ENCODE measurements around the gene MAPK8IP2.
A peak's percentile ranks its signal among the peaks of the same experiment; 100 is the strongest.
"Not testable (repeated sequence)": the region's sequence is repeated elsewhere in the genome, so short reads cannot be mapped to it uniquely, and the experiment has no call there.

MAPK8IP2 gene

DNA sequence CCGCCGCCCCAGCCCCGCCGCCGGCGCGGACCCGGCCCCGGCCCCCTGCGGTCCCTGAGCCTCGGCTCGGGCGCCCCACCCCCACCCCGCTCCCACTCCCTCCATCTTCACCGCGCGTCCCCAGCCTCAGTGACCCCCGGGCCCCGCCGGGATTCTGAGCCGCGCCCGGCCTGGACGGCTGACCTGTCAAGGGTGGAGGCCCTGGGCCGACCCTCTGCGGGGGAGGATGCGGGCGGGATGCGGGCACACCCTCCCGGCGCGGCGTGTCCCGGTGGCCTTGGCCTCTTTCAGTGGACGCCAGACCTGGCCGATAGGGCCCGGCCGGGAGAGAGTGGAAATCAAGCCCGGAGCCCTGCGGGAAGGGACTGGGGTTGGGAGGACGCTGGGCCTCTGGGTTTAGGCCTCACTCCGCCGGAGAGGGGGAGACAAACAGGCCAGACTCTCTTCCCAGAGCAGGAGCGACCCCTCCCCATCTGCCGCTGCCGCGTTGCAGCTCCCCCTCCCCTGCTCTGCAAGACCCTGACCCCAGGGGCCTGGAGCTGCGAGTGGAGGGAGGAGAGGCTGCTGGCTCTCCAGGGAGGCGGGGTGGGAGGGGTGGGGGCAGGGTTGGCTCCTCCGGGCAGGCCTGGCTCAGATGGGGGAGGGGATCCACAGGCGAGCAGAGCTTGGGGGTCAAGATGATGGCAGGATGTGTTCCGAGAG is 525 bp downstream of the MAPK8IP2 start:
- no peak for DNase-seq

DNA sequence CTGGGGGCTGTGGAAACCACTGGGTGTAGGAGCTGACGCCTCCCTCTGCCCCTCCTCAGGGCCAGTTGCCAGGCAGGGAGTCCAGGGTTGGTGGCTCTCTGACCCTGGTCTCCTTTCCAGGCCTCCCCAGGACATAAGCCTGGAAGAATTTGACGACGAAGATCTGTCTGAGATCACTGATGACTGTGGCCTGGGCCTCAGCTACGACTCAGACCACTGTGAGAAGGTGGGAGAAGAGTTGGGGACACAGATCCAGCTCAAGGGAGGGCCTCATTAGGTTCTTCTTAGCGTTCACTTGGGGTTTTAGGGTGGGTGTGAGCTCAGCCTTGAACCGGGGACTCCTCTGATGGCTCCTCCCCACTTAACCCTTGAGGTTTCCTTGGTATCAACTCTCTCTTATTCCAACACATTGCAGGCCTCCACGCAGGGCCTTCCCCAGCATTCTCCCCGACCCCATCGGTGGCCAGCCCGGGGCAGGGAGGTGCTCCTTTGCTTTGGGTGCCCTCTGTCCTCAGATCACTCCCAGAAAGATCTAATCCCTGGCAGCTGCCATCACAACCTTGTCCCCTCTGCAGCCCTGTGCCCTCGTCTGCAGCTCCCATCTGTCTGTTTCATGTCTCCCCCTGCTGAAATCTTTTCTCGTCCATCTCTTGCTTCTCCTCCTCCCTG is 1.2 kb downstream of the MAPK8IP2 start:
- peak; percentile 44 for DNase-seq

DNA sequence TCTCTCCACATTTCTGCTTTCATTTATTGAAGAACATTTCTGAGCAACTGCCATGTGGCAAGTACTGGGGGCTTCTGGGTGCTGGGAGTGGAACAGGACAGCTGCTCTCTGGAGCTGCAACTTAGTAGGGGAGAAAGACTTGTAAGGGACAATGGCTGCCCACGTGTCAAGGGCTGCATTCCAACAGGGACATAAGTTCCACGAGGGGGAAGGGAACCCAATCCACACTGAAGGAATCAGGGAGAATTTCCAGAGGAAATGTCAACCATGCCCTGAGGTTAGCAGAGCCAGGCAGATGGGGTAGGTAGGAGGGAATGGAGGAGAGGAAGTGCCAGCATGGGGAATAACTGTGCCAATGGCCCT is 1.7 kb downstream of the MAPK8IP2 start:
- DNase-seq: no peak

DNA sequence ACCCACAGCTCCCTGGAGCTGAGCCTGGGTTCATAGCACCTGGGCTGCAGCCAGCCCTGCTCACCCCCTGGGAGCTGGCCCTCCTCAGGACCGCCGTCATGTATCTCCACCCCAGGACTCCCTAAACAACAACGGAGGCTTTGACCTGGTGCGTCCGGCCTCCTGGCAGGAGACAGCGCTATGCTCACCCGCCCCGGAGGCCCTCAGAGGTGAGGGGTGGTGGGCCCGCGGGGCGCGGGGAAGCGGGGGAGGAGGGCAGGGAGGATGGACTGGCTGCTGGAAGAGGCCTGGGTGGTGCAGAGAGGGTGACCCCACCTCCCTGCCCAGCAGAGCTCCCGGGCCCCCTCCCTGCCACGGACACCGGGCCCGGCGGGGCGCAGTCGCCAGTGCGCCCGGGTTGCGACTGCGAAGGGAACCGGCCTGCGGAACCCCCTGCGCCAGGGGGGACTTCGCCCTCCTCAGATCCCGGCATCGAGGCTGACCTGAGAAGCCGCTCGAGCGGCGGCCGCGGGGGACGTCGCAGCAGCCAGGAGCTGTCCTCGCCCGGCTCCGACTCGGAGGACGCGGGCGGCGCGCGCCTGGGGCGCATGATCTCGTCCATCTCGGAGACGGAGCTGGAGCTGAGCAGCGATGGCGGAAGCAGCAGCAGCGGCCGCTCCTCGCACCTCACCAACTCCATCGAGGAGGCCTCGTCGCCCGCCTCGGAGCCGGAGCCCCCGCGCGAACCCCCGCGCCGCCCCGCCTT is 3.1 kb downstream of the MAPK8IP2 start:
- no peak for DNase-seq

DNA sequence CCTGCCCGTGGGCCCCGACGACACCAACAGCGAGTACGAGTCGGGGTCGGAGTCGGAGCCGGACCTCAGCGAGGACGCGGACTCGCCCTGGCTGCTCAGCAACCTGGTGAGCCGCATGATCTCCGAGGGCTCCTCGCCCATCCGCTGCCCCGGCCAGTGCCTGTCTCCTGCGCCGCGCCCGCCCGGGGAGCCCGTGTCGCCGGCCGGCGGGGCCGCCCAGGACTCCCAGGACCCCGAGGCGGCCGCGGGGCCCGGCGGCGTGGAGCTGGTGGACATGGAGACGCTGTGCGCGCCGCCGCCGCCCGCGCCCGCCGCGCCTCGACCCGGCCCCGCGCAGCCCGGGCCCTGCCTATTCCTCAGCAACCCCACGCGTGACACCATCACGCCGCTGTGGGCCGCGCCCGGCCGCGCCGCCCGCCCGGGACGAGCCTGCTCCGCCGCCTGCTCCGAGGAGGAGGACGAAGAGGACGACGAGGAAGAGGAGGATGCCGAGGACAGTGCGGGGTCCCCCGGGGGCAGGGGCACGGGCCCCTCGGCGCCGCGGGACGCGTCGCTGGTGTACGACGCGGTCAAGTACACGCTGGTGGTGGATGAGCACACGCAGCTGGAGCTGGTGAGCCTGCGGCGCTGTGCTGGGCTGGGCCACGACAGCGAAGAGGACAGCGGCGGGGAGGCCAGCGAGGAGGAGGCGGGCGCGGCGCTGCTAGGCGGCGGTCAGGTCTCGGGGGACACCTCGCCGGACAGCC is 3.8 kb downstream of the MAPK8IP2 start:
- no peak for DNase-seq

DNA sequence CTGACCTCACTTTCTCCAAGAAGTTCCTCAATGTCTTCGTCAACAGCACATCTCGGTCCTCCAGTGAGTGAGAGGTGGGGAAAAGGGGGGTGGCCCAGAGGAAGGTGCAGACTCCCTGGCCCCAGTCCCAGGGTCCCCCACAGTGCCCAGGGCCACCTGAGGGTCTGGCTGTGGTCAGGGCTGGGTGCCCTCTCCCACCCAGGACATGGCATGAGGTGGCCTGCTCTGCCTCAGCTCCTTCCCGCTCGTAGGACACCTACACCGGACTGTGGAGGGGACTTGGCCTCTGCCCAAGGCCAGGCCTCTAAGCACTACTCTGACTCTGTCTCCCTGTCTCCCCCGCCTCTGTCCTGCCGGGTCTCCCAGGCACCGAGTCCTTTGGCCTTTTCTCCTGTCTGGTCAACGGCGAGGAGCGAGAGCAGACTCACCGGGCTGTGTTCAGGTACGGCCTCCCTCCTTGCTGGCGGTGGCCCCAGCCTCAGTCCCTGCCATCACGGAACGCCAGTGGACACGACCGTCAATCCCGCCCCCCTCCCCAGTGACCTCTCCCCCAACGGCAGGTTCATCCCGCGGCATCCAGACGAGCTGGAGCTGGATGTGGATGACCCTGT is 4.5 kb downstream of the MAPK8IP2 start:
- no peak for DNase-seq

DNA sequence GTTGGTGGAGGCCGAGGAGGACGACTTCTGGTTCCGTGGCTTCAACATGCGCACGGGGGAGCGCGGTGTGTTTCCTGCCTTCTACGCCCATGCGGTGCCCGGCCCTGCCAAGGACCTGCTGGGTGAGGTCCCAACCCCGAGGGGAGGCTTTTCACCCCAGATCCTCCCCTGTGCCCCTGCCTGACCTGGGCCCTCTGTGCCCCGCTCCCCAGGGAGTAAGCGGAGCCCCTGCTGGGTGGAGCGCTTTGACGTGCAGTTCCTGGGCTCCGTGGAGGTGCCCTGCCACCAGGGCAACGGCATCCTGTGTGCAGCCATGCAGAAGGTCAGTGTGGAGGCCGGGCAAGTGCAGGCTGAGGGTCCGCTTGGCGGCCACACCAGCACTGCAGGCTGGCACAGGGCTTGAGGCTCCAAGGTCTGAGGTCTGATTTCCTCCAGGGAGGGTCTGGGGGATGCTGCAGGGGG is 5.1 kb downstream of the MAPK8IP2 start:
- no peak for DNase-seq

DNA sequence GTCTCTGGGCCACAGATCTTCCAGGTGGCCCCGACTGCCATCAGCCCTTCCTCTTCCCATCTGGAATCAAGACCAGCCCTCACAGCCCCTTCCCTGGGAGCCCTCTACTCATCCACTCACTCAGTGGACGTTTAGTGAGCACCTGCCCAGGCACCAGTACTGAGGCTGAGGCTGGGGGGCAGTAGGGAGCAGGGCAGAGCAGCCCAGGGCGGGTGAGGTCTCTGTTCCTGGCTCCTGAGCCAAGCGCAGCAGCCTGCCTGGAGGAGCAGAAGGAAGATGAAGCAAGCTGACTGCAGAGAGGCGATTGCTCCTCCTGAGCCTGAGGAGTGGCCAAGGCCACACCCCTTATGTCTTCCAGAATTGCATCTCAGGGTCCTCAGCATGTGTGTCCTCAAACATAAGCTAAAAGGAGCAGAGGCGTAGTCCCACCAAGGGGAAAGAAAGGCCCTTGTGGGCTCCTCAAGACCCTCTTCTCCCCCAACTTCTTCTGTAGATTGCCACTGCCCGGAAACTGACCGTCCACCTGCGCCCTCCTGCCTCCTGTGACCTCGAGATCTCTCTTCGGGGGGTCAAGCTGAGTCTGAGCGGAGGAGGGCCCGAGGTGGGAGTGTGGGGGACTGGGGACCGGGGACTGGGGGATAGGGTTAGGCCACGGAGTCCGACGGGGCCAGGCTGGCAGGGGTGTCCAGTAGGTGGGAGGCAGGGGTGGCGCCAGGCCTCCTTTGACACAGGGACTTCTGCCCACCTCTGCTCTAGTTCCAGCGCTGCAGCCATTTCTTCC is 5.8 kb downstream of the MAPK8IP2 start:
- DNase-seq: no peak

DNA sequence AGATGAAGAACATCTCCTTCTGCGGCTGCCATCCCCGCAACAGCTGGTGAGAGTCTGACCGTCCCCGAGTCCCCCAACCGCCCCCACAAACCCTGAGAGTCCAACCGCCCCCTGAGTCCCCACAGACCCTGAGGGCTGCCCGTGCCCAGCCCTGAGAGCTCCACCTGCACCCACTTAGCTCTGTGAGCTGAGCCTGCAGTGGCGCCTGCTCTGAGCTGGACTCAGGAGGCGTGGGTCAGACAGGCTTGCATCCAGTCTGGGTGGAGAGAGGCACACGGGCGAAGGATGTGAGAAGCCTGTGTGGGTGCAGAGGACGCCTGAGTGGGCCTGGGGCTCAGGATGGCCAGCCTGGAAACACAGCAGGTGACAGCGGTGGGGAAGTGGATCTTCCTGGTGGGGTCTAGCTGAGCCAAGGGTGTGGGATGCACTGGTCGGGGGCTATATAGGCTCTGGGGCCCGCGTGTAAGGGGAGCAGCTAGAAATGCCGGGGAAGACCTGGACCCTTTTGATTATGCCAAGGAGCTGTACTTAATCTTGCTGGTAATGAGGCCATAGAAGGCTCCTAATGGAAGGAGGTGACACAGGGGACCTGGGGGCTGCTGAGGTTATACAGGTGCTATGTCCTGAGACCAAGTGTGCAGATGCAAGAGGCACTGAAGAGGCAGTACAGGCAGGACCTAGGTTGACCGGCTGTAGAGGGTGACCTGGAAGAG is 6.5 kb downstream of the MAPK8IP2 start:
- no peak for DNase-seq

DNA sequence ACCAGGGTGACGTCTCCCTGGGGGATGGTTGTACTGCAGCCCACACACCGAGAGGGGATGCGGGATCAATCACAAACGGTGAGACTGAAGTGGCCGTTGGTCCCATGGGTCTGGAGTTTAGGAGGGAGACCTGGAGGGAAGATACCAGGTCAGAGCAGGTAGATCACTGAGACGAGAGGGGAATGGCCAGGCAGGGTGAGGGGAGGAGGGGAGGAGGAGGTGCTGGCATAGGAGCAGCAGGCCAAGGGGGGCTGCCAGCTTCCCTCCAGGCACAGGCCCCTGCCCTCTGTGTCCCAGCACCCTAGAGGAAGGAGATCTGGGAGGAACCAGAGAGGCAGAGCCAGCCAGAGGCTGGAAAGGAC is 7.0 kb downstream of the MAPK8IP2 start:
- DNase-seq: no peak

DNA sequence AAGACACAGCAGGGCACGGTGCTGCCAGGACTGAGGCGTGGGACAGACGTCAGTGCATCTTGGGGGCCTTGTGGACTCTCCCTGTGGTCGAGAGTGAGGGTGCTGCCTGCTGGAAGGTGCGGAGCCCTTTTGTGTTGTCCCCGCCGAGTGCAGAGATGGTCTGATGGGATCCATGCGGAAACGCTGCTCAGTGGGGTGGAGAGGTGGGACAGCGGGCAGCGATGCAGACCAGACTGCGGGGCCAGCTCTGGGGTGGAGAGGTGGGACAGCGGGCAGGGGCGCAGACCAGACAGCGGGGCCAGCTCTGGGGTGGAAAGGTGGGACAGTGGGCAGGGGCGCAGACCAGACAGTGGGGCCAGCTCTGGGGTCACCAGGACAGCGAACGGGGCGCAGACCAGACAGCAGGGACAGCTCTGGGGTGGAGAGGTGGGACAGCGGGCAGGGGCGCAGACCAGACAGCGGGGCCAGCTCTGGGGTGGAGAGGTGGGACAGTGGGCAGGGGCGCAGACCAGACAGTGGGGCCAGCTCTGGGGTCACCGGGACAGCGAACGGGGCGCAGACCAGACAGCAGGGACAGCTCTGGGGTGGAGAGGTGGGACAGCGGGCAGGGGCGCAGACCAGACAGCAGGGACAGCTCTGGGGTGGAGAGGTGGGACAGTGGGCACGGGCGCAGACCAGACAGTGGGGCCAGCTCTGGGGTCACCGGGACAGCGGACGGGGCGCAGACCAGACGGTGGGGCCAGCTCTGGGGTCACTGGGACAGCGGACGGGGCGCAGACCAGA is 7.7 kb downstream of the MAPK8IP2 start:
- DNase-seq: not testable (repeated sequence)

DNA sequence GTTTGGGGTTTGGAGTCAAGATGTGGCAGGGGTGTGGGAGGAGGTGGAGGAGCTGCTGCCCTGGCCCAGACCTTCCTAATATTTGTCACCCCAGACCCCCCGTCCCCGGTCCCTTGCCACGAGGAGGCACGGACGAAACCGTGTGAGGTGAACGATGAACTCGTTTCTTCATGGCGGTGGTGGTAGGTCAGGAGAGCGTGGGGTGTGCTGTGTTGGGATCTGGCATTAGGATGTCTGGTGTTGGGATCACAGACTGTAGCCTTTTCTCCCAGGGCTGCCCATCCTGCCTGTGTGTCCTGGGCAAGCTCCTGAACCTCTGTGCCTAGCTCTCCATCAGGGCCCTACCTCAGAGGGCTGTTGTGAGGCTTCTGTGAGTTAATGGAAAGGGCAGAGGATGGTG is 8.4 kb downstream of the MAPK8IP2 start:
- no peak for DNase-seq

DNA sequence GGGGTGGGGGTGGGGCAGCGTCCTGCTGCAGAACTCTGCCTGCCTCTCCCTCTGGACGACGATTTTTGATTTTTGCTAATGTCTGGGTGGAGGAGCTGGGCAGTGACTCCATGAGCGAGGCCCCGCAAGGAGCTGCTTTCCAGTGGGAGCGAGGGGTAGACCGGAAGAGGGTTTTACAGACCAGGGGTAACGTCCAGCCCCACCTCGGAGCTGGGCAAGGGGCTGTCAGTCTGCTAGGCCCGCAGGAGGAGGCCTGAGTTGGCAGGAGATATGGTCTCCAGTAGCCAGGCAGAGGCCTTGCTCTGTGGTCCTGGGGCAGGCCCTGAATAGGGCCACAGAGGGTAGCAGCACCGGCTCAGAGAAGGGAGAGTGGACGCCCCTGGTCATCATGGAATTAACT is 9.0 kb downstream of the MAPK8IP2 start:
- no peak for DNase-seq

DNA sequence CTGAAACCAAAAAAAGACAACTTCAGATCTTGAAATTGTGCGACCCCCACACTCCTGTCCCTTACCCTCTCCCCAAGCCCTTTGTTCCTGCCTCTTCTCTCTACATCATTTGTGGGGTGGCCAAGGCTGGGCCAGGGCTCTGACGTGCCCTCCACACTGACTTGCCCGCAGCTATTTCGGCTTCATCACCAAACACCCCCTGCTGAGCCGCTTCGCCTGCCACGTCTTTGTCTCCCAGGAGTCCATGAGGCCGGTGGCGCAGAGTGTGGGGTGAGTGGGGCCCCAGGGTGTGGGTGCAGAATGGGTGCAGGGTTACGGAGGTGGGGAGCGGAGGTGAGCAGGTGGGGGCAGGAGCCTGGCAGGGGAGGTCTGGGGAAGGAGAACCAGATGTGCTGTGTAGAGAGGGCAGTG is 9.5 kb downstream of the MAPK8IP2 start:
- no peak for DNase-seq

DNA sequence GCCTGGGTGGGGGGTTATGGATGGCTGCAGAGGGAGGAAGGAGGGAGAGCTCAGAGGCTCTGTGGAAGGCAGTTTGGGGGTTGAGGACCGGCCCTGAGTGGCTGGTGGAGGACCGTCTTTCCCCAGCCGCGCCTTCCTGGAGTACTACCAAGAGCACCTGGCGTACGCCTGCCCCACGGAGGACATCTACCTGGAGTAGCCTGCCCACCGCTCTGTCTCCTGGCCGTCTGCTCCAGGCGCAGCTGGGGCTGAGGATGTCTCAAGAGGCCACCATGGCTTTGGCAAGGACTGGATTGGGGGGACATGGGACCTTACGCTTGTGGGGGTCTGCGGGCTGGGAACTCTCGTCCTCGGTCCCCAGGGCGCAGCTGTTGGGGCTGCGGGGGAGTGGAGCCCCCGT is 10.0 kb downstream of the MAPK8IP2 start:
- DNase-seq: no peak

DNA sequence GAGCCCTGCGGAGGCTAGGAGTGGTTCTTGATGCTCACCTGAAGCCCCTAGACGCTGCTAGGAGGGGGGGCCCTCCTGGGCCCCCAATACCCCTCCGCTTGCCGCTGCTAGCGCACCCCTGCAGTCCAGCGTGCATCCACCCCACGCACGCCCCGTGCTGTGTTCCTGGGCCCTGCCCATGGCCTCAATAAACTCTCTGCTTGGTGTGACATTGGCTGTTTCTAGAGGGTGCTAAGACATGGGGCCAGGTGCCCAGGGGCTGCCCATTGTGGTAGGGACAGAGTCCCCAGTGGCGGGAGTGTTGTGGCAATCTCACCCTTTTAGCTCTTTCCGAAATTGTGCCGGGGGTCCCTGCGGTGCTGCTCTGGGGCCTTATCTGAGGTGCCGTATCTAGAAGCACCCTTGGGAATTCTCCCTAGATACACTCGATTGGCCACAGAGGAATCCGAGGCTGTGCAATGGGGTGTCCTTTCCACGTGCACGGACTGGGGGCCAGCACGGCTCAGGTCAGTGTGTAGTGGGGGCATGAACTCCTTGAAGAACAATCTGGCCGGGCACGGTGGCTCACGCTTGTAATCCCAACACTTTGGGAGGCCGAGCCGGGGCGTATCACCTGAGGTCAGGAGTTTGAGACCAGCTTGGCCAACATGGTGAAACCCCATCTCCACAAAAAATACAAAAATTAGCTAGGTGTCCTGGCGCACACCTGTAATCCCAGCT is 10.9 kb downstream of the MAPK8IP2 start:
- DNase-seq: no peak

DNA sequence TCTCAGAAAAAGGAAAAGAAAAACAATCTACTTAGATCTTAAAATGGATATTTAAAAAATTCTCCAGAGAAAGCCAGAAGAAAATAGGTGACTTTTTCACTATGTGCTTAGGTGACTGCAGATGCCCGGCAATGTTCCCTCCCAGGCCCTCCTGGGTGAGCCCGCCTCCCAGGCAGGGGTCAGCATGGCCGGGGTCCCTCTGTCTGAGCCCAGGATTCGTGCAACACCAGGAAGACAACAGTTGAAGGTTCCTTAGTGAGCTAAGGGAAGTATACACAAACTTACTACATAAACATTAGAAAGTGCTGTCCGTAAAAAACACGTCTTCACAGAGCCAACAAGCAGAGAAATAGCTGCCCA is 11.6 kb downstream of the MAPK8IP2 start:
- DNase-seq: no peak

DNA sequence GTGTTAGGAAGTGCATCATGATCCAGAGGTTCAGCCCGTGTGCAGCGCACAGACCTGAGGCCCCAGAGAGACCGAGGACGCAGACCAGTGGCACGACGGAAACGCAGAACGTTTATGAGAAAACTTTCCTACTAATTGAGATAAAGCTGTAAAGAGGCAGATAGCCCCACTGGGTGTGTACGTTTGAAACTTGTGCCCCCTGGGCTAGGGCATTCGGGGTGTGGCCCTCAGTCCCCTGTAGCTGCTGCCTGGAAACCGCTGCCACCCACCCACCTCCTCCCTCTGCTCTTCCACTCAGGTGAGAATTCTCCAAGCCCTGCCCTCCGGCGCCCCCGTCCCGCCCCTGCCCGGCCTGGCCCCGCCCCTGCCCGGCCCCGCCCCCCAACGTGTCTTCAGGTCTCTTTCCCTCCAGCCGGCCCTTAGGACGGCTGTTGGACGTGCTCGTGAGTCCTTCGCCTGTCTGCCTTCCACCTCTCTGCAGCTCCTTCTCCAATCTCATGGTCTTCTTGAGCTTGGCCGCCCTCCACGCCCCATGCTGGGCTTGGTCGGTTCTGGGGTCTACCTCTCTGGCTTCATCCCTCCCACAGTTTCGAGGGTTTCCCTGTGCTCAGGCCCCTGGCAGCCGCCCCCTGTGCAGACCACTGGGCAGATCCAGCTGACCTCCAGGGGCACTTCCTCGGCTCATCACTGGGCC is 12.1 kb downstream of the MAPK8IP2 start:
- DNase-seq: peak; percentile 39

DNA sequence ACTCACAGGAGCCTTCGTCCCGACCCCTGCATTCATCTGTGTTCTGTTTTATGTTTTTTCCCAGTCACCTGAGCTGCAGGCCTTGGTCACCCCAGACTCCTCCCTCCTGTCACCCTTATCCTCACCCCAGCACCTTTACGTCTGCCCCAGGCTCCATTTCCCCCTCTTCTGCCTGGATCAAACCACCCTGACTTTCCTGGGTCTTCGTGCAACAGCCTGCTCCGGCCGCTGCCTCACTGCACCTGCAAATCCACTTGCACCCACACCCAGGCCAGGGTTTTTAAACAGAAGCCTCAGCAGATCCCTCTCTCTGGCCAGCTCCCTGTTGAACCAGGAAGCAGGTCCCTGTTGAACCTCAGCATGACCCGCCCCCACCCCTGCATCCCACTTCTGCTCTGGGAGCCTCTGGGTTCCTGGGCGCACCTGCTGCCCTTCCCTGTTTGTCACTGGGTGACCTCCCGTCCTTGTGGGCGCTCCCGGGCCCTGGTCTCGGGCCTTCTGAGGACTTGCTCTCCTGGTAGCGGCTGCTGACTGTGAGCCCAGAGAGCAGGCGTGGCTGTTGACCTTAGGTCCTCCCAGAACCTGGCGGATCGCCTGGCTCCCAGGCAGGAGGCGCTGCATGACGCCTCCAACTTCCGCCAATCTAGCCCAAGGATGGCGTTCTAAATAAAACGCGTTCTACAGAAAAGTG is 12.8 kb downstream of the MAPK8IP2 start:
- peak; percentile 19 for DNase-seq
